ENCODE measurements around the gene PDE6D.

GRCh38 chr2:231820786-231821303, 39.8 kb upstream of the PDE6D start:
- no peak for TF ChIP-seq CTCF (conservative IDR thresholded peaks at IDR 0.05)
- no peak for TF ChIP-seq ZFX (IDR thresholded peaks at IDR 0.05)
